ENCODE results near the gene ABCF1. TPM values are rescaled to one million over a fixed set of nuclear protein-coding genes. Genes with fewer than 3 reads are reported as not detected.

The ABCF1 gene
- polyA plus RNA-seq, 1 donor from 2014 or later, result 19.5 TPM

GRCh38 chr6:30562470-30563425, 8.5 kb upstream of the ABCF1 start:
- Histone ChIP-seq H4K20me1 (ENCODE audit: insufficient read depth) (no peaks in the 10 kb centered on the region), H3K4me2 (ENCODE audit: low read length) (no peak overlapping the region), H3K9me3 (ENCODE audit: low read length) (no peaks in the 10 kb centered on the region), H3K79me2 (replicated peaks; ENCODE audit: insufficient read depth, low read length) (peaks cover 13% of the 10 kb centered on the region), H3F3A (ENCODE audit: insufficient read depth, low read length, poor library complexity, severe bottlenecking) (no peaks in the 10 kb centered on the region), H3K27me3 (ENCODE audit: insufficient read depth, low read depth, low read length) (no peaks in the 10 kb centered on the region), H3K9ac (ENCODE audit: low read length) (no peak overlapping the region), H2AFZ (ENCODE audit: low read depth, low read length) (no peak overlapping the region), H3K4me3 (ENCODE audit: low read length) (no peak overlapping the region), H3K27ac (ENCODE audit: low read length) (no peak overlapping the region), H3K9me2 (ENCODE audit: insufficient read depth, low read length) (no peaks in the 10 kb centered on the region), H3K36me3 (ENCODE audit: insufficient read depth, low read length) (peaks cover 12% of the 10 kb centered on the region)
- TF ChIP-seq MXI1 (conservative IDR thresholded peaks at IDR 0.05; ENCODE audit: poor library complexity, severe bottlenecking), result no peak

- no peaks in the 10 kb centered on the region for H3K9me3 ChIP-seq (ENCODE audit: low read length)
- H3K4me2 ChIP-seq (ENCODE audit: low read length), result no peak overlapping the region
- TF ChIP-seq POLR2AphosphoS5 (IDR thresholded peaks at IDR 0.05), result no peak
- TF ChIP-seq EP300 (conservative IDR thresholded peaks at IDR 0.05; ENCODE audit: poor library complexity, severe bottlenecking), result no peak
- TF ChIP-seq TAF1 (IDR thresholded peaks at IDR 0.05; ENCODE audit: low read depth), result no peak
- no peak for TF ChIP-seq MXI1 (conservative IDR thresholded peaks at IDR 0.05; ENCODE audit: poor library complexity, severe bottlenecking)
- TF ChIP-seq REST (IDR thresholded peaks at IDR 0.05; ENCODE audit: borderline replicate concordance), result no peak
- TF ChIP-seq SMC3 (conservative IDR thresholded peaks at IDR 0.05; ENCODE audit: poor library complexity), result no peak
- no peak for TF ChIP-seq EZH2 (IDR thresholded peaks at IDR 0.05; ENCODE audit: borderline replicate concordance, insufficient read depth, low read length, poor library complexity, severe bottlenecking)
- TF ChIP-seq CTCF (IDR thresholded peaks at IDR 0.05; ENCODE audit: poor library complexity, severe bottlenecking), result no peak
- no peak for TF ChIP-seq RAD21 (conservative IDR thresholded peaks at IDR 0.05)
- no peaks in the 10 kb centered on the region for H3K27me3 ChIP-seq (ENCODE audit: insufficient read depth, low read depth, low read length)
- H3K9me2 ChIP-seq (ENCODE audit: insufficient read depth, low read length), result no peaks in the 10 kb centered on the region
- no peaks in the 10 kb centered on the region for H4K20me1 ChIP-seq (ENCODE audit: insufficient read depth)
- H3K79me2 ChIP-seq (replicated peaks; ENCODE audit: insufficient read depth, low read length), result peaks cover 3% of the 10 kb centered on the region
- H3K4me3 ChIP-seq (ENCODE audit: low read length), result no peak overlapping the region
- H2AFZ ChIP-seq (ENCODE audit: low read depth, low read length), result no peak overlapping the region
- H3F3A ChIP-seq (ENCODE audit: insufficient read depth, low read length, poor library complexity, severe bottlenecking), result no peaks in the 10 kb centered on the region
- H3K9ac ChIP-seq (ENCODE audit: low read length), result no peak overlapping the region
- peaks cover 12% of the 10 kb centered on the region for H3K36me3 ChIP-seq (ENCODE audit: insufficient read depth, low read length)
- no peak overlapping the region for H3K27ac ChIP-seq (ENCODE audit: low read length)
Observed at GRCh38 chr6:30564114-30564513, 7.1 kb upstream of the ABCF1 start.

Data from neural cell (in vitro differentiated cells).